Type B pancreatic cell (in vitro differentiated cells): ENCODE data around the gene IMPG2. TPM values are rescaled to one million over a fixed set of nuclear protein-coding genes. Genes with fewer than 3 reads are reported as not detected.

Experiments used
- DNase-seq: peaks from one replicate; pipeline ENCODE4 v3.0.0; 2021; ENCODE audit warnings: mixed read lengths; ENCODE audit not compliant: unreplicated experiment; ENCODE audit errors: extremely low spot score
- H3K27ac Mint-ChIP-seq: 2 replicates; pipeline ENCODE4 v1.8.0; 2021; ENCODE audit warnings: mild to moderate bottlenecking, mixed read lengths
- H3K27me3 Mint-ChIP-seq: 2 replicates; pipeline ENCODE4 v1.8.0; 2021; ENCODE audit warnings: mixed read lengths
- H3K36me3 Mint-ChIP-seq: 2 replicates; pipeline ENCODE4 v1.8.0; 2021; ENCODE audit warnings: mixed read lengths
- H3K4me1 Mint-ChIP-seq: one replicate; pipeline ENCODE4 v1.8.0; 2021; ENCODE audit warnings: mixed read lengths; ENCODE audit not compliant: unreplicated experiment
- H3K4me3 Mint-ChIP-seq: 2 replicates; pipeline ENCODE4 v1.8.0; 2021; ENCODE audit warnings: mild to moderate bottlenecking, mixed read lengths
- H3K9me3 Mint-ChIP-seq: 2 replicates; pipeline ENCODE4 v1.8.0; 2021; ENCODE audit warnings: mixed read lengths
- CTCF ChIP-seq: fragments of 200-600 bp; sonication (generic); conservative IDR thresholded peaks from 2 replicates; pipeline ENCODE4 v1.5.0; 2021; ENCODE audit warnings: antibody characterized with exemption, mild to moderate bottlenecking
- total RNA-seq: library from RNA; stranded (reverse); gene quantifications from 2 replicates; pipeline ENCODE4 v1.2.1, GENCODE V29; 2021; ENCODE audit warnings: low replicate concordance

The IMPG2 gene
- total RNA-seq, 1 donor from 2014 or later: 0.53 TPM

- no peak for DNase-seq
- H3K27ac Mint-ChIP-seq: no peak overlapping the region
- H3K36me3 Mint-ChIP-seq: no peaks in the 10 kb centered on the region
- H3K27me3 Mint-ChIP-seq: no peaks in the 10 kb centered on the region
- TF ChIP-seq CTCF: no peak
- H3K4me3 Mint-ChIP-seq: no peak overlapping the region
- H3K4me1 Mint-ChIP-seq: no peaks in the 10 kb centered on the region
- H3K9me3 Mint-ChIP-seq: no peaks in the 10 kb centered on the region
Observed at GRCh38 chr3:101268971-101269671, 51.3 kb downstream of the IMPG2 start.

GRCh38 chr3:101268141-101268540 is 52.2 kb downstream of the IMPG2 start:
- Mint-ChIP-seq H3K27ac (no peak overlapping the region), H3K36me3 (no peaks in the 10 kb centered on the region), H3K4me3 (no peak overlapping the region), H3K9me3 (no peaks in the 10 kb centered on the region), H3K27me3 (no peaks in the 10 kb centered on the region), H3K4me1 (no peaks in the 10 kb centered on the region)
- TF ChIP-seq CTCF: no peak
- no peak for DNase-seq

GRCh38 chr3:101266566-101266965 is 53.8 kb downstream of the IMPG2 start:
- Mint-ChIP-seq H3K27me3 (no peaks in the 10 kb centered on the region), H3K27ac (no peak overlapping the region), H3K4me1 (no peaks in the 10 kb centered on the region), H3K4me3 (no peak overlapping the region), H3K36me3 (no peaks in the 10 kb centered on the region), H3K9me3 (no peaks in the 10 kb centered on the region)
- no peak for DNase-seq
- no peak for TF ChIP-seq CTCF

- no peak for DNase-seq
- no peaks in the 10 kb centered on the region for H3K4me1 Mint-ChIP-seq
- no peaks in the 10 kb centered on the region for H3K36me3 Mint-ChIP-seq
- H3K9me3 Mint-ChIP-seq: no peaks in the 10 kb centered on the region
- no peak for TF ChIP-seq CTCF
- no peaks in the 10 kb centered on the region for H3K27me3 Mint-ChIP-seq
- no peak overlapping the region for H3K4me3 Mint-ChIP-seq
- no peak overlapping the region for H3K27ac Mint-ChIP-seq
Observed at GRCh38 chr3:101266071-101266470, 54.3 kb downstream of the IMPG2 start.

- no peak overlapping the region for H3K4me3 Mint-ChIP-seq
- no peaks in the 10 kb centered on the region for H3K27me3 Mint-ChIP-seq
Observed at GRCh38 chr3:101262393-101263240, 57.8 kb downstream of the IMPG2 start.

More at GRCh38 chr3:101262393-101263240, 57.8 kb downstream of the IMPG2 start:
- Mint-ChIP-seq H3K27ac (no peak overlapping the region), H3K9me3 (no peaks in the 10 kb centered on the region), H3K4me1 (no peaks in the 10 kb centered on the region), H3K36me3 (no peaks in the 10 kb centered on the region)
- DNase-seq: no peak
- TF ChIP-seq CTCF: no peak
